Ovary (tissue), 3 donors: ENCODE results near the gene FGF12.

ENCODE experiments used
- CTCF ChIP-seq, 3 donors: fragments of 450-650 bp in 2 of 3; fragments of 200-600 bp in 1 of 3; IDR thresholded peaks; one replicate each; pipeline versions ENCODE4 v1.5.1 to v1.8.0; 2016 to 2022; ENCODE audit warnings: antibody characterized with exemption in 3 of 3, mild to moderate bottlenecking in 1 of 3
- EP300 ChIP-seq: sonication (generic); formaldehyde crosslinking; IDR thresholded peaks from one replicate; pipeline ENCODE4 v1.6.1; 2017; ENCODE audit warnings: antibody characterized with exemption
- donor health status: DM: no; HTN: no; CAD: no.

GRCh38 chr3:192170659-192171058 is 556.7 kb downstream of the FGF12 start:
- no peak for TF ChIP-seq CTCF (IDR thresholded peaks at IDR 0.05)
- TF ChIP-seq EP300 = no peak
